ENCODE data around the gene DNAH5. TPM values are rescaled to one million over a fixed set of nuclear protein-coding genes. Genes with fewer than 3 reads are reported as not detected.
"Not testable (repeated sequence)": the region's sequence is repeated elsewhere in the genome, so short reads cannot be mapped to it uniquely, and the experiment has no call there.

Gene DNAH5
- polyA plus RNA-seq (2013, experiment 1 of 2; ENCODE audit: insufficient read length) = 0.99 TPM
- polyA plus RNA-seq (2013, experiment 2 of 2; ENCODE audit: insufficient read length) = 0.76 TPM

DNA sequence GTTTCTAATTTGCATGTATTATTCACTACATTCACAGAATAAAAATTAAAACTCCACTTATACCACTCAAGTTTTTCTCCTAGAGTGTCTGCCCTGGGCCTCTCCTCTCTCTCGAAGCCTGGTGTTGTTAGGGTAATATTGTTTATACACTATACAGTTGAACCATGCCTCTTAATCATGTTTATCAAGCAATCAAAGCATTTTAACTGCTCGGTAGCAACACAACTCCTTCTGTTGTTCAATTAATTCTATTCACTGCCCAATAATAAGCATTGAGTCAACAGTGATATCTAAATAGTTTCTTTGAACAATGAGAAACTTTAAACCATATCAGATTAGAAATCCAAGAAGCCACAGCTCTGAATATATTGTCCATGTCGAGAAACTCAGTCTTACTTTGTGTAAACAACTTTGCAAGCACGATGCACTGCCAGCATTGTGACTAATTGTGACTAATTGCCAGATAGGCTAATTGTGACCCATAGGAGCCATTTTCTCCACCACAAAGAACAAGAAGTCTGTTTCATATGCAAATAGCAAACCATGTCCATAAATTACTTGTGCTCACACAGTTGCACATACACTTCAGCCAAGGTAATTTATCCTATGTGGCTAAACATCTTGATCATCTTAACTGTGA is at the start of gene DNAH5:
Gene DNAH5 (minus strand): TSS at position 129 of the 640 bp plus-strand sequence. CDS start 250 bp downstream, outside the sequence.
- no peak for DNase-seq

GRCh38 chr5:13993926-13994325 is 49.4 kb upstream of the DNAH5 start:
- no peak for DNase-seq

- no peak for DNase-seq
These were observed 48.3 kb upstream of the DNAH5 start for GRCh38 chr5:13992795-13993194.

- DNase-seq = no peak
These were observed 46.9 kb upstream of the DNAH5 start for GRCh38 chr5:13991365-13991764.

GRCh38 chr5:13990896-13991295 is 46.4 kb upstream of the DNAH5 start:
- no peak for DNase-seq

DNA sequence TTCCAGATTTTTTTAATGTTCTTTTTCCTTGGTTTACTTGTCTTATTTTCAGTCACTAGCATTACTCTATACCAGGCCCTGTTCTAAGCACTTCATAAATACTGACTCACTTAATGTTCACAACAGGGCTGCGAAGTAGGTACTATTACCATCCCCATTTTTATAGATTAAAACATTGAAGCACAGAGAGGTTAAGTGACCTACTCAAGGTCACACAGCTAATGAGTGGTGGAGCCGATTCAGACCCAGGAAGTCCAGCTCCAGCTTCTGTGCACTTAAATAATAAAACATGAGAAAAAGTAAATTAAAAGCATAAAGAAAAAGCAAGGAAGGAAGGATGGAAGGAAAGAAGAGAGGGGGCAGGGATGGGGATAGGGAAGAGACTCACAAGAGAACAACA is 45.3 kb upstream of the DNAH5 start:
- DNase-seq = no peak

GRCh38 chr5:13987843-13988464 is 43.5 kb upstream of the DNAH5 start:
- peak; percentile 73 for DNase-seq

GRCh38 chr5:13985731-13986418 is 41.4 kb upstream of the DNAH5 start:
- peak; percentile 93 for DNase-seq

GRCh38 chr5:13984888-13985287 is 40.4 kb upstream of the DNAH5 start:
- DNase-seq = not testable (repeated sequence)

DNA sequence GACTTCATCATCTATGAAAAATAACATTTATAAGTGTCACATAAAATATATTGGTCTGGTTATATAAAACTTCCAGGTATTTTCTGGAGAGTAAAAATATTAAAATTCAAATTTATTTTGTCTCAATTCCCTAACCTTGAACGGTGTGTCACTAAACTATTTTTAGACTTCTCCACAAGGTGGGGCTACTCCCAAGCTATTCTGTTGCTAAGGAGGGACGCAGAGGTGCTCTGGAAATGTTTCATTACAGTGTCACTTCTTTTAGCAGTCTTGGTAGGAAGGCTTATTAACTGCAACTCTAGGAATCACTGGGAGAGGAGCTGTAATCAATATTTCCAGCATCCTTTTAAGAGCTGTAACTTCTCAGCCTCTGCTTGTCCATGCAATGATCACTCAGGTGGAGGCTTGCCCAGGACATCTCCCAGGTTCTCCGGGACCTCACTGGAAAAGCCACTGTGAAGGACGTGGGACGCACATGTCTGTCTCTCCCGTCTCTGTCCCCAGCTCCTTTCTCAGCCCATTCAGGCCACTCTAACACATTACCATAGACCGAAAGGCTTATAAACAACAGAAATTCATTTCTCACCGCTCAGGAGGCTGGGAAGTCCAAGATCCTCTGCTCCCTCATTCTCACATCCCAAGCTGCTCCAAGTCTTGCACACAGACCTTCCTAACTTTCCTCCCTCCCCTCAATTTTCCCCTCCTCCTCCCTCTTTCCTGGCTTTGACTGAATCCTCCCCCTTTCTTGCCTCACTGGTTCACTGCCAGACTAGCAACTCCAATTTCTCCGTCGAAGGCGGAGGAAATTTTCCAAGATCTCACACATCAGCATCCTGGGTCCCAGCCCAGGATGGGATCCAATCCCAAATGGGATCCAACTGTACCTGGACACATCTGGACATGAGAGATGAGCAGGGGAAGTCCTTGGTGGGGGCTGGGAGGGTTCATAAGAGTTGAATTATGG is 32.7 kb upstream of the DNAH5 start:
- peak; percentile 65 for DNase-seq

- no peak for DNase-seq
These were observed 31.7 kb upstream of the DNAH5 start for GRCh38 chr5:13976223-13976622.

DNA sequence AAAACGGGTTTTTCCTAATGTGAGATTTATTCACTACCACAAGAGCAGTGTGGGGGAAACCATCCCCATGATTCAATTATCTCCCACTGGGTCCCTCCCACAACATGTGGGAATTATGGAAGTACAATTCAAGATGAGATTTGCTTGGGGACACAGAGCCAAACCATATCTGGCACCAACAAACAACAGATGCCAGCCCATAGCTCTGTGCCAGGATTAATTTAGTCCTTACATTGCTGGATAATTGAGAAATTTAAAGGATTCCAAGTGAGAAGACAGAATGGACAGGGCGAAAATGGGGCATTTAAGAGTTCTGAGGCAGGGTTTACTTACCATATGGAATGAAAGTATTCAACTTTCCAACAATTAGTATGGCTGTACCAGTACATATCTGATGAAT is 30.8 kb upstream of the DNAH5 start:
- no peak for DNase-seq

DNA sequence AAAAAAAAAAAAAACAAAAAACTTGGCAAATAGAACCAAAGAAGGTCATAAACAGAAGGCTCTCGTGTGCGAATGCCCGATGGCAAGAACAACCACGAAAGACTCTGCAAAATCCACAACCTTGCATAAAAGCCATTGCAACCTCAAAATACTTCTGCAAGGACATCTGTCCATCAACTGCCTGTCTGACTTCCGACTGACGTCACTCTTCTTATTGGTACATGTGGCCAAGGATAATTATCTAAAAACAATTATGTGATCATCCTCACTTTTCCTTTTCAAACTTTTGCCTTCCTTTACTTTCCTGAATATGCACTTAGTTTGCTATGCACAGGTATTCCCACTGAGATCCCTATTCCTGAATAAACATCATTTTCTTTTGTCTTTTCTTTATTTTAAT is 29.2 kb upstream of the DNAH5 start:
- DNase-seq = no peak

- no peak for DNase-seq
These were observed 27.5 kb upstream of the DNAH5 start for GRCh38 chr5:13972029-13972428.

GRCh38 chr5:13957032-13957645 is 12.7 kb upstream of the DNAH5 start:
- peak; percentile 65 for DNase-seq

GRCh38 chr5:13956471-13956870 is 12.0 kb upstream of the DNAH5 start:
- no peak for DNase-seq

DNA sequence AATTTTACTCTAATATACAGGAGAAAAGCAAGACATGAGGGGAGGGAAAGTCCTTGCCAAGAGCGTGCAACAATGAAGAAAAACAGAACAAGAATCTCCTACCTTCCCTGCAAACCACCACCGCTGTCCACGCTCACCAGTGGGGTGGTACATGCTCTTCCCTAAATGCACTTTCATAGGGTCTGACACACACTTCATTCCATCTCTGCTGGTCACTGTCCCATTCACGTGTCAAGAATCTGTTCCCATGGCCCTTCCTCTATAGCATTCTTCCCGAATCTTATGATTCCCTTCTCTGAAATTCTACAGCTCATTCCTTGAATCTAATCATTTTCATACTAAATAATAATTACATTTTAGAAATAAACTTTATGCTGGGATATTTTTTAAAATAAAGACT is 11.4 kb upstream of the DNAH5 start:
- peak; percentile 75 for DNase-seq

DNA sequence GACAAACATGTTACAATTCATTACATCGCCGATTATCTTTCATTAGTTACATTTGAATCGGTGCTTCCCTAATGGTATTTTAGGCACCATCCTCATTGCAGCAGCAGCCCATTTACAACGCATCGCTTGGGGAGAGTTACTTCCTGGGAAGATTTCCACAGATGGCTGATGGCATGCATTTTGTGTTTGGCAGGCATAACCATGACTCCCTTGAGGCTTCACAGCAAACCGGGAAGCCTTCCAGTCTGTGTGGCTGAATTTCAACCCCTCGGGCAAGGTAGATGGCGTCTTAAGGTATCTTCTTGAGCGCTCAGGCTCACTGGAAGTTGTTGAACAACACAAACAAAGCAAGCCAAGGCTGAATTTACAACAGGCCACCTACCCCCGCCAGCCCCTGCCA is 1.6 kb upstream of the DNAH5 start:
- no peak for DNase-seq

- DNase-seq = no peak
These were observed 783 bp upstream of the DNAH5 start for GRCh38 chr5:13945271-13945670.

DNA sequence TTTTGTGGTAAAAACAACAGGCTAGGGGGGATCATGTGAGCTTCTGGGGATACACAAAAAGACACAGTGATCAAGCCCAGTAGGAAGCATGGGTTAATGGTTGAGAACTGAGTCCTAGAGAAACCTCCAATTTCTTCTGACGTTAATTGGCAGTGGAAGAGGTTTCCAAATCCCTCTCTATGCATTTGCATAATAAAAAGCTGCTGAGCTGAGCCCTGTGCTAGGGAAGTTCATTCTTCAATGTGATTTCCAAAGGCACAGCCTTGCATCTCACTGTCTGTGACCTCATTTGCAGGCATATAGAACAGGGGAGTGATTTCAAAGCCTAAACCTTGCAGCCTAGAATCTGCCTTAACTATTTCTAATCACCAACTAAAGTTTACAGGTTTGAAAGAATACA is 812 bp downstream of the DNAH5 start:
- no peak for DNase-seq

DNA sequence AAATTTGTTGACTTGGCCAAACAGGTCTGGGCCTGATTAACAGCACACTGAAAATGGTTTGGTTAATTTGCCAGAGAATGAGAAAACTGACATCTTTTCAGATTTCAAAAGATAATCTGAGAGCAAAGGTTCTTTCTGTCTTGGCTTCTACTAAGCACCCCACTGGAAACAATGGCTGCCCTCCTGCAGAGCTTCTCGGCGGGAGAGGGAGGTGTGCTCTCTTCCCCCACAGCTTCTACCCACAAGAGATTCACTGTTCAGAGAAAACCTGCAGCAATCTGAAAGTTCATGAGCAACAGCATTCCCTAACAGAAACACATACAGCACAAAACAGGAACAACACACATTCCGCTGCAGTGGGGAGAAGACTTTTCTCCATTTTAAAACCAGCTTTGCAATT is 3.0 kb downstream of the DNAH5 start:
- no peak for DNase-seq

- no peak for DNase-seq
These were observed 4.8 kb downstream of the DNAH5 start for GRCh38 chr5:13939638-13940037.
